Subcutaneous adipose tissue (tissue), 4 donors: Measurements from ENCODE around the gene TMEM175. TPM values are rescaled to one million over a fixed set of nuclear protein-coding genes. Genes with fewer than 3 reads are reported as not detected.

Source experiments
- CTCF ChIP-seq: fragments of 450-650 bp; IDR thresholded peaks from one replicate; pipeline ENCODE4 v1.5.1; 2016; ENCODE audit warnings: low read depth, mild to moderate bottlenecking, control low read depth, antibody characterized with exemption, moderate library complexity
- total RNA-seq, 4 donors: library from RNA; depleted of rRNA; stranded (reverse); fragments of >200 nt; gene quantifications; one replicate each; pipeline ENCODE4 v1.1.0, GENCODE V29; 2016

The TMEM175 gene
- total RNA-seq, 4 donors from 2014 or later, result 18.5 to 38.1 (median 21.4) TPM

DNA sequence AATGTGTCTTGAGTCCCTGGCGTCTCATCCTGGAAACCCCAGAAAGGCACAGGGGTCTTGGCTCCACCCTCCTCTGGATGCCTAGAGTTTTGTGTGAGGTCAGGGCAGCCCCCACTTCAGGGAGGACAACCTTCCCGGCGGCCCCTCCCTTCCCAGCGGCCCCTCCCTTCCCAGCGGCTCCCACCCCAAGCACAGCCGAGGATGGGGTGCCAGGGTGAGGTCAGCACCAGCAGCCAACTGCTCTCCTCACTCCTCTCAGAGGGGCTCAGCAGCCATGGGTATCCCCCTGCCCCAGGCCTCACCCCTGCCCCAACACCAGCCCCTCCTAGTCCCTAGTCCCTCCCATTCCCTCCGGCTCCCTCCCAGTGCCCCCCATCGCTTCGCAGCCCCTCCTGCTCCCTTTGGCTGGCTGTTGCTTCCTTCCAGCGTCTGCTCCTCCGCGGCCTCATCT, 23.7 kb downstream of the TMEM175 start:
- TF ChIP-seq CTCF, result no peak

DNA sequence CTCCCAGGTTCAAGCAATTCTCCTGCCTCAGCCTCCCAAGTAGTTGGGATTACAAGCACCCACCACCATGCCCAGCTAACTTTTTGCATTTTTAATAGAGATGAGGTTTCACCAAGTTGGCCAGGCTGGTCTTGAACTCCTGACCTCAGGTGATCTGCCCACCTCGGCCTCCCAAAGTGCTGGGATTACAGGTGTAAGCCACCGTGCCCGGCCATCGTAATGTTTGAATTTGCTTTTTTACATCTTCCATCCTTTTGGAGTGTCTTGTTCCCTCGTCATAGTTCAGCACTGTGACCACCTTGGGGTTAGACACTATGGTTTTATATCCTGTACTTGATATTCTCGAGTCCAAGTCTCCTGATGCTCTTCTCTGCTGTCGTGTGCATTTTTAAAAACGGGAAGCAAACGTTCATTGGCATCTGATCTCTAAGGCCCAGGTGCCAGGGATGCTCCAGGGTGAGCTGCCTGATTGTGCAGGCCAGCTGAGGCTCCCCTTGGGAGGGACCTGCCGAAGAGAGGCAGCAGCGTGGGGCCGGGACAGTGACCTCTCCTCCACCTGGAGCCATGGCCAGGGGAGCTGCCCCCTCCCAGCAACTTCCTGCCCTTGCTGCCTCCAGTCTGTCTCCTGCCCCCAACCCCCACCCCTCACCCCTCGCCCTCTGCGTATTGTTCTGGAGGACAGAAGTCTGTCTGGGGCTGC, 24.4 kb downstream of the TMEM175 start:
- TF ChIP-seq CTCF, result no peak

- no peak for TF ChIP-seq CTCF
Measured at GRCh38 chr4:957231-957580, 24.9 kb downstream of the TMEM175 start.

GRCh38 chr4:957581-958313, 25.5 kb downstream of the TMEM175 start:
- no peak for TF ChIP-seq CTCF

GRCh38 chr4:958314-958665, 26.0 kb downstream of the TMEM175 start:
- no peak for TF ChIP-seq CTCF

- TF ChIP-seq CTCF, result no peak
Measured at GRCh38 chr4:958696-959337, 26.6 kb downstream of the TMEM175 start.
